ENCODE measurements around the gene LRRC70.

LRRC70 gene

DNA sequence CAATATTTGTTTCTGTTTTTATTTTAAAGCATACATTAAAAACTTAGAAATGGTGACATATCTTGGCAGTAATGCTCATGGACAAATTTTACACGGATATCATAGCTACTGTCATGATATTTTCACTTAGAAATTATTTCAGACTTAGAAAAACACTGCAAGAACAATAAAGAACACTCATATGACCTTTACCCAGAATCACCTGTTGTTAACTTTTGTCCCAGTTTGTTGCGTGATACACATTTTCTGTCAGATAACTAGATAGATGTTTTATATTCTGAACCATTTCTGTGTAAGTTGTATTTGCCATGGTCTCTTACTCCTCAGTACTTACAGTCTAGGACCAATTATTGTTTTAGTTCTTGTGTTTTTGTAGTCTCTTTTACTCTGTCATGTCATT is 3.6 kb upstream of the LRRC70 start:
- no peak for DNase-seq

DNA sequence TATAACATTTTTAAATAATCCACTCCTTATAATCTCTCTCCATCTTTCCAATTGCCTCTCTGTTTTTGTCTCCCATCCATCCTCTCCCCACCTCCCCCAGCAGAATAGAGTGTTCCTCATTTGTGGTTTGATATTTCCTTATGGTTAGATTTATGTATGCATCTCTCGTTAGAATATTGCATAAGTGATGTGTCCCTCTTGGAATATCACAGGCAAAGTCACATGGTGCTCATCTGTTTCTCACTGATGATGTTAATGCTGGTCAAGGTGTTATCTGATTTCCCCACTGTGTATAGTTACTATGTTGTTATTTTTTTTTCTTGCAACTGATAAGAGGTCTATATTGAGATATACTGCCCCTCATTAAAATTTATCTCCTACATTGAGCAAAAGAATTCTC is 3.1 kb upstream of the LRRC70 start:
- no peak for DNase-seq

DNA sequence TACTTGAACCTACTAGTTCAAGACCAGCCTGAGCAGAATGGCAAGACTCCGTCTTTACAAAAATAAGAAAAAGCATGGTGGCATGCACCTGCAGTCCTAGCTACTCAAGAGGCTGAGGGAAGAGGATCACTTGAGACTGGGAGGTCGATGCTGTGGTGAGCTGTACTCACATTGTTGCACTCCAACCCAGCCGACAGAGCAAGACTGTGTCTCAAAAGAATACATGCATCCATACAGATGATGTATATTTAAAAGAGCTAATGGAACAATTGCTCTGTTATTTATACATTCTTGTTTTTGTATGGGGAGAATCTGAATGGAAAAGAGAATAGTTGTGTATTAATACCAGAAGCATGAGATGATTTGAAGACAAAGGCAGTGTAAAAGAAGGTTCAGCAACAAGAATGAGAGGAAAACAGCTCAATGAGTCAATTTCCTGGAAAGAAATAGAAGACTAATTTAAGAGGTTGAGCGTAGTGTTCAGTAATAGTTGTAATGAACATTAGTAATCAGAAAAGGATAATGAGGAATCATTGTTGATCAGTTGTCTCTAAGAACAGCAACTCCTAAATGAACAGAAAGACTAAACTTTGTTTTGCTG is 1.9 kb upstream of the LRRC70 start:
- no peak for DNase-seq

DNA sequence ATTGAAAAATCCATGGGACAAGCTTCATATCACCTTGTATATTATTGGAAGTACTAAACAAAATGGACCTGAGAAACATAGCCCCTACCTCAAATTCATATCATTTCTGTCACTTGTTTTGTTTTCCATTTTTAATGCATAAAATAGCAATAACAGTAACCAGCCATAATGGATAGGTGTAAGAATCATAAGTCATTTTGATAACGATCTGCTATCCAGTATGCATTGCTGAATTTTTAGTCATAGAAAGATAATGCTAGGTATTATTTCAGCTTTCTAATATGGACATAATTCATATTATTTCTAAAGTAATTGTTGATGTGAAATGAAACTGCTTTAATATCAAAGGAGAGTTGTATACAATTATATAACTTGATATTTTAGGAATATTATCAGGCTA is 1.1 kb upstream of the LRRC70 start:
- no peak for DNase-seq

DNA sequence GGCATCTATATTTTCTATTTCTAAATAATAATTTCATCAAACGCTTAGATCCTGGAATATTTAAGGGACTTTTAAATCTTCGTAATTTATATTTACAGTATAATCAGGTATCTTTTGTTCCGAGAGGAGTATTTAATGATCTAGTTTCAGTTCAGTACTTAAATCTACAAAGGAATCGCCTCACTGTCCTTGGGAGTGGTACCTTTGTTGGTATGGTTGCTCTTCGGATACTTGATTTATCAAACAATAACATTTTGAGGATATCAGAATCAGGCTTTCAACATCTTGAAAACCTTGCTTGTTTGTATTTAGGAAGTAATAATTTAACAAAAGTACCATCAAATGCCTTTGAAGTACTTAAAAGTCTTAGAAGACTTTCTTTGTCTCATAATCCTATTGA is 1.1 kb downstream of the LRRC70 start:
- no peak for DNase-seq

DNA sequence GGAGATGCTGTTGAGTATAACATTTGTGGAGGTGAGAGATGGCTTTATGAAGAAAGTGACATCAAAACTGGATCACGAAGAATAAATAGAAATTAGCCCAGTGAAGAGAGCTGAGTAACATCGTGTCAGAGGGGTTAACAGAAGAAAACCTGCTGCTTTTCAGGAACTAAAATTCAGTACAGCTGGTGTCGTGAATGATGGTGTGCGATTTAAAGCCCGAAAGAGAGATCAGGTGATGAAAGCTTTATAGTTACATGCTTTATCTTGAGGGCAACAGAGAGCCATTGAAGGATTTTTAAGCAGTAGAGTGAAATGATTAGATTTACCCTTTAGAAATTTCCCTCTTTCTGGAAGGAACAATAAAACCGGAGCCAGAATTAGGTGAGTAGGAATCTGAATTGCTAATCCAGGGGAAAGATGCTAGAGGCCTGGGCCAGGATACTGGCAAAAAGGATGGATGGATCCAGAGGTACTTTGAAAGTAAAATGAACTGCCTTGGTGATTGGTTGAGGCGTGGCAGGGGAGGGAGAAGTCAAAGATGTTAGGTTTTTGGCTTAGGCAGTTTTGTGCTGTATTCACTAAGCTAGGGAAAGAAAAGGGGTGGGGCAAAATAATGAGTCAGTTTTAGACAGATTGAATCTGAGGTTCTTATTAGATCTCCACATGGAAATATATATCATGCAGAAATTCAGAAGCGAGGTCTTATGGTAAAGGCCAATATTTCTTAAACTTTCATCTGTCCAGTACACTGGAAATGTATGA is 3.4 kb downstream of the LRRC70 start:
- no peak for DNase-seq

- no peak for DNase-seq
These were observed 5.8 kb downstream of the LRRC70 start for GRCh38 chr5:62584391-62584790.

GRCh38 chr5:62585306-62585705 is 6.7 kb downstream of the LRRC70 start:
- DNase-seq, result no peak

DNA sequence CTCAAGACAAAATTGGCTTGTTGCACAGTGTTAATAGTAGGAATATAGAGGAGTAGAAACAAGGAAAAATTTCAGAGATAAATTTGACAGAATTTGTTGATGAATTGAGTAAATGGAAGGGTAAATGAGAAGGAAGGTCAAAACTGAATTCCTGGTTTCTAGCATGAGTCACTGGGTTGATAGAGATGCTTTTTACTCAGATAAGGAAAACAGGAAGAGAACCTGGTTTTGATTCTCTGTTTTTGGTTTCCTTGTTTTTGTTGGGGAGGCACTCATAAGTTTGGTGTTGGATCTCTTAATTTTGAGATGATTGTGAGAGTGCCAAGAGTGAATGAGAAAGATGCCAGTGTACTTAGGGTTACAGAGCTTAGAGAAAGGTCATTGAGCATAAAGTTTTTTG is 7.1 kb downstream of the LRRC70 start:
- DNase-seq, result no peak

GRCh38 chr5:62587737-62588136 is 9.1 kb downstream of the LRRC70 start:
- DNase-seq, result peak; percentile 6

- no peak for DNase-seq
These were observed 10.0 kb downstream of the LRRC70 start for GRCh38 chr5:62588668-62589067.

GRCh38 chr5:62589504-62589903 is 10.9 kb downstream of the LRRC70 start:
- DNase-seq, result no peak

- no peak for DNase-seq
These were observed 11.8 kb downstream of the LRRC70 start for GRCh38 chr5:62590387-62590786.

- peak; percentile 70 for DNase-seq
These were observed 13.9 kb downstream of the LRRC70 start for GRCh38 chr5:62592558-62592957.

GRCh38 chr5:62593331-62593730 is 14.7 kb downstream of the LRRC70 start:
- DNase-seq, result no peak

GRCh38 chr5:62594364-62594984 is 15.9 kb downstream of the LRRC70 start:
- DNase-seq, result no peak

DNA sequence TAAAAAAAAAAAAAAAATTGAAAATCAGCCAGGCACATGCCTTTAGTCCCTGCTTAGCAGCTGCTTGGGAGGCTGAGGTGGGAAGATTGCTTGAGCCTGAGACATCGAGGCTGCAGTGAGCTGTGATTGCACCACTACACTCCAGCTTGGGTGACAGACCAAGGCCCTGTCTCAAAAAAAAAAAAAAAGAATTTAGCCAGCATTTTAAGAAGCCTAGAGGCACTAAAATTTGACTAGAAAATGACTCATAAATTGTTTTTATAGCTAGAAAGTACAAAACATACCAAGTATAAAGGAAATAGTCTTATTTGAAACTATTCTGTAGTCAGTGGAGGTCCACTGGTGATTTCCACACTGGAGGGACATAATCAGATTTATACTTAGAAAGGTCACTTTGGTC is 17.5 kb downstream of the LRRC70 start:
- DNase-seq, result no peak

DNA sequence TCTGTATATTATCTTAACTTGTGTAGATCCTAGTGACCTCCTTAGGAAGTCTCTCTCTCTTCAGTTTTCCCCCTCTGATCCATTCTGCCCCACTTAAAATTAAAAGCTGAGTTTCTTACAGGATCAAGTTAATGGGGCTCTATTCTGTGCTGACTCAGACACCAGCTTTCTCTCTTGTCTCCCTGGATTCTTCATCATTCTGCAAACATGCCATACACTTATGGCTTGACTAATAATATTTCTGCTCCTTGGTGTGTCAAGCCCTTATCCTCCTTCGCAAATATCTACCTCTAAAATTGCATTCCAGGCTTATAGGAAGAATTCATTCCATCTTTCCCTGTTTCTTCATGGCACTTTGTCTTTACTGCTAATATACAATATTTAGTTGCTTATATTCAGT is 18.1 kb downstream of the LRRC70 start:
- no peak for DNase-seq

- DNase-seq, result no peak
These were observed 18.7 kb downstream of the LRRC70 start for GRCh38 chr5:62597314-62597713.

- no peak for DNase-seq
These were observed 22.1 kb downstream of the LRRC70 start for GRCh38 chr5:62600560-62601252.

GRCh38 chr5:62603934-62604333 is 25.3 kb downstream of the LRRC70 start:
- DNase-seq, result no peak

- DNase-seq, result no peak
These were observed 27.0 kb downstream of the LRRC70 start for GRCh38 chr5:62605638-62606037.

GRCh38 chr5:62606878-62607277 is 28.3 kb downstream of the LRRC70 start:
- DNase-seq, result no peak

GRCh38 chr5:62607615-62608014 is 29.0 kb downstream of the LRRC70 start:
- no peak for DNase-seq

All from inflammatory macrophage treated with lipopolysaccharide for 4 hours (primary cell).